ENCODE results near the gene FGF10.

The FGF10 gene

DNA sequence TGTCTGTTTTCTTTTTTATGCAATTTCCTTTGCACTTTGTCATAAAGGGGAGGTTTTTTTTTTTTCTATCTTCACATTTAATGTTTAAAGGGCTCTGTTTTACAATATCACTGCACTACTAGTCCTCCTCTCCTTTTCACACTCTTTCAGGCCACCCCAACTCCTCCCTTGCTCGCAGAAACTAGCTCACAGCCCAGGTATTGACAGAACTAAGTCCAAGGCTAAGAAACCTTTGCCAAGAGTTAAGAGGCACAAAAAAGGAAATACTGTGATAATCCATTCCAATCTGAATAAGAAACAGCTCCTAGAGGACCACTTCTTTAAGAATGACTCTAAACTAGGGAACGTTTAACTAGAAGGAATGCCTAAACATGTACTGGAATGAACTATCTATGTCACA lies 1.1 kb upstream of the FGF10 start:
- TF ChIP-seq, protein P1, sequence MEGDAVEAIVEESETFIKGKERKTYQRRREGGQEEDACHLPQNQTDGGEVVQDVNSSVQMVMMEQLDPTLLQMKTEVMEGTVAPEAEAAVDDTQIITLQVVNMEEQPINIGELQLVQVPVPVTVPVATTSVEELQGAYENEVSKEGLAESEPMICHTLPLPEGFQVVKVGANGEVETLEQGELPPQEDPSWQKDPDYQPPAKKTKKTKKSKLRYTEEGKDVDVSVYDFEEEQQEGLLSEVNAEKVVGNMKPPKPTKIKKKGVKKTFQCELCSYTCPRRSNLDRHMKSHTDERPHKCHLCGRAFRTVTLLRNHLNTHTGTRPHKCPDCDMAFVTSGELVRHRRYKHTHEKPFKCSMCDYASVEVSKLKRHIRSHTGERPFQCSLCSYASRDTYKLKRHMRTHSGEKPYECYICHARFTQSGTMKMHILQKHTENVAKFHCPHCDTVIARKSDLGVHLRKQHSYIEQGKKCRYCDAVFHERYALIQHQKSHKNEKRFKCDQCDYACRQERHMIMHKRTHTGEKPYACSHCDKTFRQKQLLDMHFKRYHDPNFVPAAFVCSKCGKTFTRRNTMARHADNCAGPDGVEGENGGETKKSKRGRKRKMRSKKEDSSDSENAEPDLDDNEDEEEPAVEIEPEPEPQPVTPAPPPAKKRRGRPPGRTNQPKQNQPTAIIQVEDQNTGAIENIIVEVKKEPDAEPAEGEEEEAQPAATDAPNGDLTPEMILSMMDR (conservative IDR thresholded peaks at IDR 0.05; ENCODE audit: low read depth, low read length) = no peak
- no peak overlapping the region for H3K4me3 ChIP-seq (ENCODE audit: low read length)
- DNase-seq (ENCODE audit: low read depth) = no peak

DNA sequence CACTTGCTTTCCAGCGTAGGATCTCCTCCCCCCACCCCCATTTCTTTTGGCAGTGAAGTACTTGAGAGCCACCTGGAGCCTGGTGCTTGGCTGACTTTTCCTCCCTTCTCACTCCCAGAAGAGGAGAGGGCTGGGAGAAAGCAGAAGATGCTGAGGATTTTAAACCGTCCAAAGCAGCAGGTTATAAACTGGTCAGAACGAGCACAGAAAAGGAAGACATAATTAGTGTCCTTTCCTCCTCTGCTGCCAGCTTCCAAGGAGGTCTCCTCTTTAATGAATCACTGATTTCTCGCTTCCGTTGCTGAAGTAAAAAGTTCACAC lies 563 bp upstream of the FGF10 start:
- peak overlapping the region; percentile 49 for H3K4me3 ChIP-seq (ENCODE audit: low read length)
- no peak for DNase-seq (ENCODE audit: low read depth)
- TF ChIP-seq, protein P1 (conservative IDR thresholded peaks at IDR 0.05; ENCODE audit: low read depth, low read length) = no peak

DNA sequence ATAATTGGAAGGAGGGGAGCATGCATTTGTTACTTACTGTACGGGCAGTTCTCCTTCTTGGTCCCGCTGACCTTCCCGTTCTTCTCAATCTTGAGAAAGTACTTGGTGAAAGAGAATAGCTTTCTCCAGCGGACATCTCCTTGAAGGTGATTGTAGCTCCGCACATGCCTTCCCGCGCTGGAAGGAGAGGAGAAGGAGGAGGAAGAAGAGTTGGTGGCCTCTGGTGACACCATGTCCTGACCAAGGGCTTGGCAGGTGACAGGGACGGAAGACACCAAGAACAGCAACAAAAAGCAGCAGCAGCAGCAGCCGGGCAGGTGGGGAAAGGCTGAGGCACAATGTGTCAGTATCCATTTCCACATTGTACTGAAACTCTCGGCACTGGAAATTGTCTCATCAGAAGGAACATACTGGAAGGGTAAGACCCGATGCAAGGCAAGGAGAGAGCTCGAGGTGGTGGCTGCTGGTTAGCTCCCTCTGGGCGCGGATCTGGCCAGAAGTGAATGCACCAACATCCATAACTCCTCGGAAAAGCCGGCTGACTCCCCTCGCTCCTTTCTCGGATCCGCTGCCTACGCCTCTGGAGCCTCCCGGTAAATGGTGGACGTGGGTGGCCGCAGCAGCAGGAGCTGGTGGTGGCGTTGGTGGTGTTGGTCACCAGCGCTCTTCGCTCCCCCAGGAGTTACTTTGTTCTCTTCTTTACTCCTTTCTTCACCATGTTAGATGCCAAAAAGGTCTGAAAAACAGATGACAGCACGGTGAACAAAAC lies 715 bp downstream of the FGF10 start:
- peak overlapping the region; percentile 49 for H3K4me3 ChIP-seq (ENCODE audit: low read length)
- TF ChIP-seq, protein P1 (conservative IDR thresholded peaks at IDR 0.05; ENCODE audit: low read depth, low read length) = no peak
- DNase-seq (ENCODE audit: low read depth) = no peak

DNA sequence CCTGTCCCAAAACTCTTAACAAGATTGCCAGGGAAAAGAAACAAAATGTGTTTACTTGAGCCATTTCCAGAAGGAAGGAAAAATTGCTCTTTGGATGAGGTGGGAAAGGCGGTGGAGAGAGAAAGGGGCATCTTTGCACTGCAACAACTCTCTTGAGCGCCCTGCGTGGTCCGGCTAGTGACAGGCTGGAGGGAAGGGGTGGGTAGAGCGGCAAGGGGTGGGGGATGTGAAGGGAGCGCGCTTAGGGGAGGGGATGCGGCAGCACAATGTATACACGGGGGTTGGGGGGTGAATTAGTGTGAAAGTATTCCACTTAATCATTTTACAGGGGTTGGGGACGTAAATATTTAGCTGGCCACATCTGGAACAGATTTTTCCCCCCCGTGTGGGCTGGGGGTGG lies 1.3 kb downstream of the FGF10 start:
- TF ChIP-seq, protein P1 (conservative IDR thresholded peaks at IDR 0.05; ENCODE audit: low read depth, low read length) = no peak
- no peak for DNase-seq (ENCODE audit: low read depth)
- H3K4me3 ChIP-seq (ENCODE audit: low read length) = no peak overlapping the region

DNA sequence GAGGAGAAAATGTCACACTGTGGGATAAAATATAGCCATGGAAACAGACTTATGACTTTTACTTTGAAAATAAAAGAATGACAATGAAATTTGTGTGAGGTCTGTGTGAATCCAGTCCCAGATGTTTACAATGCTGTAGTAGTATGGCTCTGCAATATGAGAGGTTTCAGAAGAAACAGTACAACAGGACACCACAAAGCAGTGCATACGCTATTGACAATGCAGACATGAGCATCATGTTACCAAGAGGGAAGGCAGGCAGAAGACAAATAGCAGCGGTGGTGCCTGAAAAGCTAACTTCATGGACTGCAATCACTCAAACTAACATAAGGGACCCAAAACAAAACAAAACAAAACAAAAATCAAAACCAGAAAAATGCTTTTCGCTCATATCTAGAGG lies 1.8 kb downstream of the FGF10 start:
- TF ChIP-seq, protein P1 (conservative IDR thresholded peaks at IDR 0.05; ENCODE audit: low read depth, low read length) = no peak
- no peak overlapping the region for H3K4me3 ChIP-seq (ENCODE audit: low read length)
- DNase-seq (ENCODE audit: low read depth) = no peak

DNA sequence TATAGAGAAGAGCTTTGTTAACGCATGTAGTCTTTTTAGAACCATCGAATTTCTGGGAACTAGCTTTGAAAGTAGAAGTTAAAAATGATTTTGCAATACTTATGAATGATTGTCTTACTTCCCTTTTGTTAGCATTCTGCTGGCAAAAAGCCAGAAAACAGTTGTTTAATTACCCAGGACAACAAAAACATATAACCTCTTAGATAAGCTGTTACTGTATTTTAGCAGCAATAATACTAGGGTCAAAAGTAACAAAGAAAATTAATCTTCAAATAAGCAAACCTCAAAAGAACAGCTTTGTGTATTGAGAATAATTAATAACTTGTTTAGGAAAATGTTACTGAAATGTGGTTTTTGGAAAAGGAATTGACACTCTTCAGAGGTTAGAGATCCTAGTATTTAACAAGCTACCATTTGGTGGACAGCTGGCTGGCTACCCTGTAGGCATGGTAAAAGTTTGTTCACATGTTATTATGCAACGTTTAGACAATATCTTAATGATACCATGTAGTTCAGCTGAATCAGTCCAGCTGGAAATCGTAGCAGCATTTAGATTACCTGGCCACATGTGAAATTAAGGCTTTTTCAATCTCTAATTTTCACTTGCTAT lies 3.8 kb downstream of the FGF10 start:
- DNase-seq (ENCODE audit: low read depth) = no peak
- TF ChIP-seq, protein P1 (conservative IDR thresholded peaks at IDR 0.05; ENCODE audit: low read depth, low read length) = no peak
- no peak overlapping the region for H3K4me3 ChIP-seq (ENCODE audit: low read length)

DNA sequence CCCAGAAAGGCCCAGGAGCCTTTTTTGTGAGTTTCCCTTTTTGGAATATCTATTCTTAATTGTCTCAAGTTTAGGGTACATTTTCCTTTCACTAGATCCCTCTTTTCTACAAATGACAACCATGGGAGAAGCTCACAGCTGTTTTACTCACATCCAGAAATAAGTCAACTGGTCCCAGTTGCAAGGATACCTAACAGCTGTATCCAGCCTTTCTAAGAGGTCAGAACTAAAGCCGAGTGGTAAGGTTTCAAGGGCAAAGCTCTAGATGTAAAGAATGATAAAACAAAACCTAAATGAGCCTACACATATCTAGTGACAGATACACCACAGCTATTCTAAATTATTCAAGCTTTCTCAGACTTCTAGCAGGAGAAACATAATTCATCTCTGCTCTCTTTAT lies 4.4 kb downstream of the FGF10 start:
- H3K4me3 ChIP-seq (ENCODE audit: low read length) = no peak overlapping the region
- TF ChIP-seq, protein P1 (conservative IDR thresholded peaks at IDR 0.05; ENCODE audit: low read depth, low read length) = no peak
- DNase-seq (ENCODE audit: low read depth) = no peak

All from retinal pigment epithelial cell (primary cell).